H1 (cell line): ENCODE results near the gene SLC2A13. TPM values are rescaled to one million over a fixed set of nuclear protein-coding genes. Genes with fewer than 3 reads are reported as not detected.

Experiments
- ATF3 ChIP-seq: IDR thresholded peaks from 2 replicates; pipeline ENCODE4 v1.6.1; 2011; ENCODE audit warnings: low read depth, mild to moderate bottlenecking, low read length; ENCODE audit not compliant: insufficient read depth
- BACH1 ChIP-seq: IDR thresholded peaks from 2 replicates; pipeline ENCODE4 v1.6.1; 2012; ENCODE audit warnings: low read length, improper control_type of control experiment
- CEBPB ChIP-seq: IDR thresholded peaks from 2 replicates; pipeline ENCODE4 v1.6.1; 2012; ENCODE audit warnings: low read depth, low read length
- CTCF ChIP-seq, 3 experiments: IDR thresholded peaks; 1 replicate in 2 of 3; 2 replicates in 1 of 3; pipeline versions ENCODE4 v1.5.1 to v1.6.1; 2011; ENCODE audit warnings: low read length in 3 of 3, mild to moderate bottlenecking in 3 of 3, inconsistent platforms in 2 of 3, low read depth in 1 of 3, moderate library complexity in 1 of 3; ENCODE audit not compliant: insufficient read depth in 1 of 3; ENCODE audit errors: control extremely low read depth in 1 of 3
- EZH2 ChIP-seq: fragments of 200-600 bp; sonication (generic); IDR thresholded peaks from 2 replicates; pipeline ENCODE4 v1.7.1; 2012; ENCODE audit warnings: low read depth, mild to moderate bottlenecking, moderate library complexity, low read length, inconsistent platforms; ENCODE audit not compliant: severe bottlenecking
- NANOG ChIP-seq: IDR thresholded peaks from 2 replicates; pipeline ENCODE4 v1.6.1; 2011; ENCODE audit warnings: low read length, low read depth, mild to moderate bottlenecking, inconsistent platforms; ENCODE audit not compliant: insufficient read depth, poor library complexity, severe bottlenecking
- RBBP5 ChIP-seq: IDR thresholded peaks from 2 replicates; pipeline ENCODE4 v1.7.1; 2012; ENCODE audit warnings: low read depth, mild to moderate bottlenecking, inconsistent platforms, low read length, moderate library complexity, borderline replicate concordance
- RNF2 ChIP-seq: fragments of 200-900, 300-1000 bp; sonication (generic); IDR thresholded peaks from 2 replicates; pipeline ENCODE4 v1.7.1; 2016; ENCODE audit warnings: borderline replicate concordance, low read depth, mild to moderate bottlenecking, antibody characterized with exemption, low read length; ENCODE audit not compliant: poor library complexity, severe bottlenecking; ENCODE audit errors: missing control alignments
- SIN3A ChIP-seq, 2 experiments: IDR thresholded peaks in 1 of 2; conservative IDR thresholded peaks in 1 of 2; 2 replicates each; pipeline ENCODE4 v1.6.1; 2011 to 2012; ENCODE audit warnings: low read length in 2 of 2, improper control_type of control experiment in 1 of 2, low read depth in 1 of 2, mild to moderate bottlenecking in 1 of 2
- SIRT6 ChIP-seq: IDR thresholded peaks from one replicate; pipeline ENCODE4 v1.7.1; 2012; ENCODE audit warnings: low read length, inconsistent platforms
- SRF ChIP-seq: IDR thresholded peaks from 2 replicates; pipeline ENCODE4 v1.6.1; 2011; ENCODE audit warnings: mild to moderate bottlenecking, low read depth, low read length, moderate library complexity
- TBP ChIP-seq: IDR thresholded peaks from 2 replicates; pipeline ENCODE4 v1.6.1; 2011; ENCODE audit warnings: low read depth, low read length, improper control_type of control experiment
- TEAD4 ChIP-seq: IDR thresholded peaks from 2 replicates; pipeline ENCODE4 v1.6.1; 2012; ENCODE audit warnings: low read depth, low read length, inconsistent platforms, mixed read lengths
- USF2 ChIP-seq: IDR thresholded peaks from 2 replicates; pipeline ENCODE4 v1.6.1; 2011; ENCODE audit warnings: low read length, improper control_type of control experiment
- ZNF274 ChIP-seq: IDR thresholded peaks from 2 replicates; pipeline ENCODE4 v1.7.0; 2012; ENCODE audit warnings: low read length, borderline replicate concordance; ENCODE audit errors: extremely low read depth
- polyA plus RNA-seq, 7 experiments: library from polyadenylated mRNA; depleted of rRNA in 3 of 7; stranded (reverse) in 5 of 7; unstranded in 2 of 7; fragments of >200 nt in 5 of 7; fragments of 200-250 nt in 2 of 7; gene quantifications; 1 replicate in 5 of 7; 2 replicates in 1 of 7; 4 replicates in 1 of 7; pipeline versions ENCODE4 v1.2.1 to v1.2.3, GENCODE V29; 2011 to 2013; ENCODE audit warnings: missing spikeins in 2 of 7, mixed read lengths in 2 of 7
- total RNA-seq: library from RNA; stranded (reverse); fragmentation: NEBNext Ultra II Directional; extraction: Animal tissue kit (Norgen Biotek cat#: 25700); gene quantifications from 2 replicates; pipeline ENCODE4 v1.2.1, GENCODE V29; 2021
- TF ChIP-seq, protein P1 (sequence below): IDR thresholded peaks from 2 replicates; pipeline ENCODE4 v1.6.1; 2012; ENCODE audit warnings: inconsistent platforms
- TF ChIP-seq, protein P2 (sequence below): IDR thresholded peaks from 2 replicates; pipeline ENCODE4 v1.6.1; 2012; ENCODE audit warnings: inconsistent platforms

Gene SLC2A13
- total and polyA plus RNA-seq, 2 of the 8 experiments (the other 6 are each of a cell fraction or from before 2014, with no cell fraction given): 2.8 to 9.6 TPM

DNA sequence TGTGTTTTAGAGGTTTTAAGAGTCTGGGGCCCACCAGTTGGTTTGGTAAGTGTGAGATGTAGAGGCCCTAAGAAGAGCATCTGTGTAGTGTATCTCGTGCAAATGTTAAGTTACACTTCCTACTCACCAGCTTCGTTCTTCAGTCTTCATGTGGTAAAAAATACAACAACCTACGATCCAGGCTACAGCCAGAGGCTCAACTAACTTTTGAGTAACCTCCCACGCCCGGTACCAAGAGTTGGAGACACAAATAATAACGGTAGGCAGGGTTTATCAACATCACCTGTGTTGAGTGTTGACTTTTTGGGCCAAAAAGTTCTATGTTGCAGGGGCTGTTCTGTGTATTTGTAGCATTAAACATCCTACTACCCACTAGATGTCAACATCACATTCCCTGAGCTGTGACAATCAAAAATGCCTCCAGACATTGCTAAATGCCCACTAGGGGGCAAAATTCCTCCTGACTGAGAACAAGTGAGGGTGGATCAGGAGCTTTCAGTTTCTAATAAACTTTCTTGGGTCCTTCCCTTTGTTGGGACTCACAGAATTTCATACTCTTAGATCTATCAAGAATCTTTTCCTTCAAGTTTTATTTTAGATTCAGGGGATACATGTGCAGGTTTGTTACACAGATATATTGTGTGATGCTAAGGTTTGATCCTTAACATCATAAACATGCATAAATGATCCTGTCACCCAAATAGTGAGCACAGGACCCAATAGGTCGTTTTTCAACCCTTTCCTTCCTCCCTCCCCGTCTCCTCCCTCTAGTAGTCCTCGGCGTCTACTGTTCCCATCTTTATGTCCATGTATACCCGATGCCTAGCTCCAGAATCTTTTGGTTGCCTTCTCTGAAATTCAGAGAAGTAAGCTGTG is 94.7 kb downstream of the SLC2A13 start (continued):
- TF ChIP-seq, protein P1, sequence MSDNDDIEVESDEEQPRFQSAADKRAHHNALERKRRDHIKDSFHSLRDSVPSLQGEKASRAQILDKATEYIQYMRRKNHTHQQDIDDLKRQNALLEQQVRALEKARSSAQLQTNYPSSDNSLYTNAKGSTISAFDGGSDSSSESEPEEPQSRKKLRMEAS: no peak
- TF ChIP-seq RNF2: no peak
- no peak for TF ChIP-seq RBBP5
- no peak for TF ChIP-seq ATF3
- 0 out of 2 replicates have a peak, but pooled peaks have one; percentile 61 for TF ChIP-seq TEAD4
- TF ChIP-seq, protein P2, sequence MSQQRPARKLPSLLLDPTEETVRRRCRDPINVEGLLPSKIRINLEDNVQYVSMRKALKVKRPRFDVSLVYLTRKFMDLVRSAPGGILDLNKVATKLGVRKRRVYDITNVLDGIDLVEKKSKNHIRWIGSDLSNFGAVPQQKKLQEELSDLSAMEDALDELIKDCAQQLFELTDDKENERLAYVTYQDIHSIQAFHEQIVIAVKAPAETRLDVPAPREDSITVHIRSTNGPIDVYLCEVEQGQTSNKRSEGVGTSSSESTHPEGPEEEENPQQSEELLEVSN: no peak
- no peak for TF ChIP-seq TBP
- peak in 2 of 3 experiments; percentile 71 to 91; a peak in 3 of 4 replicates for TF ChIP-seq CTCF (IDR thresholded peaks at IDR 0.05; ENCODE audit: control extremely low read depth in 1 of 3, insufficient read depth in 1 of 3, low read depth in 1 of 3, low read length in 3 of 3)
- 0 out of 2 replicates have a peak, but pooled peaks have one; percentile 9 for TF ChIP-seq CEBPB
- TF ChIP-seq SRF: no peak
- TF ChIP-seq ZNF274: no peak
- no peak for TF ChIP-seq BACH1
- TF ChIP-seq USF2: no peak
- TF ChIP-seq SIN3A (conservative IDR thresholded peaks at IDR 0.05 in 1 of 2, IDR thresholded peaks at IDR 0.05 in 1 of 2; ENCODE audit: low read depth in 1 of 2, low read length in 2 of 2): 0 out of 4 replicates have a peak, but pooled peaks of 1 of the 2 experiments have one; percentile 48
- TF ChIP-seq NANOG: no peak
- no peak for TF ChIP-seq EZH2
- TF ChIP-seq SIRT6: no peak
